ENCODE data around the gene ATP1A1. TPM values are rescaled to one million over a fixed set of nuclear protein-coding genes. Genes with fewer than 3 reads are reported as not detected.

Gene ATP1A1
- total and polyA plus RNA-seq, 2 experiments from 2014 or later, result 117 to 202 TPM

DNA sequence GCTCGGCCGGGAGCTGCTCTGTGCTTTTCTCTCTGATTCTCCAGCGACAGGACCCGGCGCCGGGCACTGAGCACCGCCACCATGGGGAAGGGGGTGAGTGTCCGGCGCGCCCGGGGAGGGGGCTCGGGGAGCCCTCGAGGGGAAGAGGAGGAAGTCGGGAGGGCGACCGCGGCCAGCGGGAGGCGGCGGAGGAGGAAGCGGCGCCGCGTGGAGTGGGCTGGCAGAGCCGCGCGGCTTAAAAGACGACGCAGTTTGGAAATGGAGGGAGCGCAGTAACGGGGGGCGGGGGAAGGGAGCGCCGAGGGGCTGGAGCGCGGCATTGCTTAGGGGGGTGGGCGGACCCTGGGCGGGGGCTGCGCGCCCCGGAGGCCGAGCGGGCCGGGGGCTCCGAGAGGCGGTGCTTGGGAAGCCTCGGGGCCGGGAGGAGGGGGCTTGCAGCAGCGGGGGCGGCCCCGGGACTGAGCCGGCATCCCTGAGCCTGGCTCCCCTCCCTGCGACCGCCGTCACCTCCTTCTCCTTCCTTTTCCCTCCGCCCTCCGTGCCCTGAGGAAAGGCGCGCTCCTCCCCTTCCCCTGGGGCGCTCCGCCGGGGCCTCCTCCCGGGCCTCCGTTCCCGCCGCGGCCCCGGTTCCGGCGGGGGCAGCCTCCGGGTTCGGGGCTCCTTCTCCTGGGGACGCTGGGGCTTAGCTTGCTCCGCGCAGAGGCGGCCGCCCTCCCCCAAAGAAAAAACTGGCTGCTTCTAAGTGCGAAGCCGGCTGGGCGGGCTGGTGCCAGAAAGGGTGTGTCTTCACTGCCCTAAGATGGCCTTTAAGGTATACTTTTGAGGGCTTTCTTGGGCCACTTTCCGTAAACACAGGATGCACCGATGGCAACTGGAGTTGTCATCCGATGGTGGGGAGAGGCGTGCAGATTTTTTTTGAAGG, 648 bp downstream of the ATP1A1 start:
- H4K20me1 ChIP-seq (replicated peaks; ENCODE audit: insufficient read depth), result peaks cover 41% of the 10 kb centered on the region
- peak overlapping the region; percentile 98 for H3K4me2 ChIP-seq
- DNase-seq (ENCODE audit: low spot score) (peak; percentile 72), ATAC-seq (peak; percentile 46)
- no peak overlapping the region for H2AFZ ChIP-seq
- no peaks in the 10 kb centered on the region for H3K36me3 ChIP-seq (ENCODE audit: insufficient read depth)
- Mint-ChIP-seq H3K9me3 (no peaks in the 10 kb centered on the region), H3K27ac (peak overlapping the region; percentile 90), H3K4me1 (peaks cover 48% of the 10 kb centered on the region), H3K27me3 (ENCODE audit: insufficient read depth, low read depth, poor library complexity) (peaks cover 14% of the 10 kb centered on the region), H3K36me3 (ENCODE audit: low read depth) (no peaks in the 10 kb centered on the region; the same call in 2 of the 3 replicates), H3K4me3 (peak overlapping the region; percentile 96)
- peak overlapping the region; percentile 92 for H3K4me3 ChIP-seq
- H3F3A ChIP-seq (replicated peaks; ENCODE audit: low read depth), result no peaks in the 10 kb centered on the region
- TF ChIP-seq, protein P1, sequence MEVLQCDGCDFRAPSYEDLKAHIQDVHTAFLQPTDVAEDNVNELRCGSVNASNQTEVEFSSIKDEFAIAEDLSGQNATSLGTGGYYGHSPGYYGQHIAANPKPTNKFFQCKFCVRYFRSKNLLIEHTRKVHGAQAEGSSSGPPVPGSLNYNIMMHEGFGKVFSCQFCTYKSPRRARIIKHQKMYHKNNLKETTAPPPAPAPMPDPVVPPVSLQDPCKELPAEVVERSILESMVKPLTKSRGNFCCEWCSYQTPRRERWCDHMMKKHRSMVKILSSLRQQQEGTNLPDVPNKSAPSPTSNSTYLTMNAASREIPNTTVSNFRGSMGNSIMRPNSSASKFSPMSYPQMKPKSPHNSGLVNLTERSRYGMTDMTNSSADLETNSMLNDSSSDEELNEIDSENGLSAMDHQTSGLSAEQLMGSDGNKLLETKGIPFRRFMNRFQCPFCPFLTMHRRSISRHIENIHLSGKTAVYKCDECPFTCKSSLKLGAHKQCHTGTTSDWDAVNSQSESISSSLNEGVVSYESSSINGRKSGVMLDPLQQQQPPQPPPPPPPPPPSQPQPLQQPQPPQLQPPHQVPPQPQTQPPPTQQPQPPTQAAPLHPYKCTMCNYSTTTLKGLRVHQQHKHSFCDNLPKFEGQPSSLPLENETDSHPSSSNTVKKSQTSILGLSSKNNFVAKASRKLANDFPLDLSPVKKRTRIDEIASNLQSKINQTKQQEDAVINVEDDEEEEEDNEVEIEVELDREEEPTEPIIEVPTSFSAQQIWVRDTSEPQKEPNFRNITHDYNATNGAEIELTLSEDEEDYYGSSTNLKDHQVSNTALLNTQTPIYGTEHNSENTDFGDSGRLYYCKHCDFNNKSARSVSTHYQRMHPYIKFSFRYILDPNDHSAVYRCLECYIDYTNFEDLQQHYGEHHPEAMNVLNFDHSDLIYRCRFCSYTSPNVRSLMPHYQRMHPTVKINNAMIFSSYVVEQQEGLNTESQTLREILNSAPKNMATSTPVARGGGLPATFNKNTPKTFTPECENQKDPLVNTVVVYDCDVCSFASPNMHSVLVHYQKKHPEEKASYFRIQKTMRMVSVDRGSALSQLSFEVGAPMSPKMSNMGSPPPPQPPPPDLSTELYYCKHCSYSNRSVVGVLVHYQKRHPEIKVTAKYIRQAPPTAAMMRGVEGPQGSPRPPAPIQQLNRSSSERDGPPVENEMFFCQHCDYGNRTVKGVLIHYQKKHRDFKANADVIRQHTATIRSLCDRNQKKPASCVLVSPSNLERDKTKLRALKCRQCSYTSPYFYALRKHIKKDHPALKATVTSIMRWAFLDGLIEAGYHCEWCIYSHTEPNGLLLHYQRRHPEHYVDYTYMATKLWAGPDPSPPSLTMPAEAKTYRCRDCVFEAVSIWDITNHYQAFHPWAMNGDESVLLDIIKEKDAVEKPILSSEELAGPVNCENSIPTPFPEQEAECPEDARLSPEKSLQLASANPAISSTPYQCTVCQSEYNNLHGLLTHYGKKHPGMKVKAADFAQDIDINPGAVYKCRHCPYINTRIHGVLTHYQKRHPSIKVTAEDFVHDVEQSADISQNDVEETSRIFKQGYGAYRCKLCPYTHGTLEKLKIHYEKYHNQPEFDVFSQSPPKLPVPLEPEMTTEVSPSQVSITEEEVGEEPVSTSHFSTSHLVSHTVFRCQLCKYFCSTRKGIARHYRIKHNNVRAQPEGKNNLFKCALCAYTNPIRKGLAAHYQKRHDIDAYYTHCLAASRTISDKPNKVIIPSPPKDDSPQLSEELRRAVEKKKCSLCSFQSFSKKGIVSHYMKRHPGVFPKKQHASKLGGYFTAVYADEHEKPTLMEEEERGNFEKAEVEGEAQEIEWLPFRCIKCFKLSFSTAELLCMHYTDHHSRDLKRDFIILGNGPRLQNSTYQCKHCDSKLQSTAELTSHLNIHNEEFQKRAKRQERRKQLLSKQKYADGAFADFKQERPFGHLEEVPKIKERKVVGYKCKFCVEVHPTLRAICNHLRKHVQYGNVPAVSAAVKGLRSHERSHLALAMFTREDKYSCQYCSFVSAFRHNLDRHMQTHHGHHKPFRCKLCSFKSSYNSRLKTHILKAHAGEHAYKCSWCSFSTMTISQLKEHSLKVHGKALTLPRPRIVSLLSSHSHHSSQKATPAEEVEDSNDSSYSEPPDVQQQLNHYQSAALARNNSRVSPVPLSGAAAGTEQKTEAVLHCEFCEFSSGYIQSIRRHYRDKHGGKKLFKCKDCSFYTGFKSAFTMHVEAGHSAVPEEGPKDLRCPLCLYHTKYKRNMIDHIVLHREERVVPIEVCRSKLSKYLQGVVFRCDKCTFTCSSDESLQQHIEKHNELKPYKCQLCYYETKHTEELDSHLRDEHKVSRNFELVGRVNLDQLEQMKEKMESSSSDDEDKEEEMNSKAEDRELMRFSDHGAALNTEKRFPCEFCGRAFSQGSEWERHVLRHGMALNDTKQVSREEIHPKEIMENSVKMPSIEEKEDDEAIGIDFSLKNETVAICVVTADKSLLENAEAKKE (CRISPR knock-in tag; IDR thresholded peaks at IDR 0.05), result no peak
- TF ChIP-seq POLR2AphosphoS5 (IDR thresholded peaks at IDR 0.05; ENCODE audit: low read depth), result 0 out of 2 replicates have a peak, but pooled peaks have one; percentile 42
- TF ChIP-seq STAT1 (IDR thresholded peaks at IDR 0.05; ENCODE audit: unreplicated experiment), result no peak
- H3K27ac ChIP-seq (ENCODE audit: low read depth), result peak overlapping the region; percentile 95
- peaks cover 49% of the 10 kb centered on the region for H3K4me1 ChIP-seq (ENCODE audit: insufficient read depth)
- peaks cover 19% of the 10 kb centered on the region for H3K27me3 ChIP-seq (ENCODE audit: insufficient read depth)
- no peaks in the 10 kb centered on the region for H3K9me2 ChIP-seq (ENCODE audit: insufficient read depth)
- H3K79me2 ChIP-seq (replicated peaks; ENCODE audit: insufficient read depth), result peaks cover 49% of the 10 kb centered on the region
